ENCODE results near the gene RAB10.
"Not testable (repeated sequence)": the region's sequence is repeated elsewhere in the genome, so short reads cannot be mapped to it uniquely, and the experiment has no call there.

The RAB10 gene

DNA sequence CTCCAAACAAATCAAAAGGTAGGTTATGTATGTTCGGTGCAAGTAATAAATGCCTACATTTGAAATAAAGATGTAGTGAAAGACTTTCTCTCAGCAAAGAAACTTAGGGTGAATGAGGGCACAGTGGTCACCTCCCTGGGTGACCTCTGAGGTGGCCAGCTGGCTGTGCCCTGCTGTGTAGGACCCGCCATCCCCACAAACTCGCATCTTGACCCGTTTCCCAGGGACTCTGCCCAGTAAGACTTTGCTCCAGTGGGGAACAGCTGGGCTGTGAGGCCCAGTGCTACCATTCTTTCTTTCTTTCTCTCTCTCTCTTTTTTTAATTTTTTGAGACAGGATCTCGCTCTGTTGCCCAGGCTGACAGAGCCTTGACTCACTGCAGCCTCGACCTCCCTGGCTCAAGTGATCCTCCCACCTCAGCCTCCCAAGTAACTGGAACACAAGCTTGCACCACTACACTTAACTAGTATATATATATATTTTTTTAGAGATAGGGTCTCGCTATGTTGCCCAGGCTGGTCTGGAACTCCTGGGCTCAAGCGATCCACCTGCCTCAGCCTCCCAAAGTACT lies 130.8 kb downstream of the RAB10 start:
- DNase-seq, result no peak

DNA sequence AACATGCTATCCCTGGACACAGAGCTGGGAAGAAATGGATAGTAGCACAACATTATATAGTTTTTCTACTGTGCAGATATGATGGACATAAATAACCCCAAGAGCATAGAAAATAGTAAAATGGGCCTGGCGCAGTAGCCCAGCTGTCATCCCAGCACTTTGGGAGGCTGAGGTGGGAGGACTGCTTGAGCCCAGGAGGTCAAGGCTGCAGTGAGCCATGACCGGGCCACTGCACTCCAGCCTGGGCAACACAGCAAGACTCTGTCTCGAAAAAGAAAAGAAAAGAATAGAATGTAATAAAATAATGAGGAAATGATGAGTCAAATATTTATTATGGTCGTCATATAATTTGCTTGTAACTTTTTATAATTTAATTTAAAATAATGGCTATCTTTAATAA lies 131.5 kb downstream of the RAB10 start:
- no peak for DNase-seq

DNA sequence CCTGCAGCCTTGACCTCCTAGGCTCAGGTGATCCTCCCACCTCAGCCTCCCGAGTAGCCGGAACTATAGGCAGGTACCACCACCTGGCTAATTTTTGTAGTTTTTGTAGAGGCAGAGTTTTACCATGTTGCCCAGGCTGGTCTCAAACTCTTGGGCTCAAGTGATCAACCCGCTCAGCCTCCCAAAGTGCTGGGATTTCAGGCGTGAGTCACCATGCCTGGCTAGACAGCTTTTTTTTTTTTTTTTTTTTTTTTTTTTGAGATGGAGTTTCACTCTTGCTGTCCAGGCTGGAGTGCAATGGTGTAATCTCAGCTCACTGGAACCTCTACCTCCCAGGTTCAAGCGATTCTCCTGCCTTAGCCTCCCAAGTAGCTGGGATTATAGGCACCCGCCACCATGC lies 132.7 kb downstream of the RAB10 start:
- not testable (repeated sequence) for DNase-seq

DNA sequence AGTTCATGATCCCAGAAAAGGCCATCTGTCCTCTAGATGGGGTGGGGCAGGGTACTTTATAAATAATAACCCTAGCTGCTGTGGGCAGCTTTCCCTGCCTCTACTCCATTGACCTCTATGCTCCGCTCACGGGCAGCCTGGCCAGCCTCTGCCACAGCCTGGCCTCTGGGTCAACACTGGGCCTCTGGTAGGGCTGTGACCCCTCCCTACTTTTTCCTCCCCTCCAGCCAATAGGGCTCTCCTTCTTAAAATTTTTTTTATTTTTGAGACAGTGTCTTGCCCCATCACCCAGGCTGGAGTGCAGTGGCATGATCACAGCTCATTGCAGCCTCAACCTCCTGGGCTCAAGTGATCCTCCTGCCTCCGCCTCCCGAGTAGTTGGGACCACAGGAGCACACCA lies 134.9 kb downstream of the RAB10 start:
- DNase-seq, result no peak

DNA sequence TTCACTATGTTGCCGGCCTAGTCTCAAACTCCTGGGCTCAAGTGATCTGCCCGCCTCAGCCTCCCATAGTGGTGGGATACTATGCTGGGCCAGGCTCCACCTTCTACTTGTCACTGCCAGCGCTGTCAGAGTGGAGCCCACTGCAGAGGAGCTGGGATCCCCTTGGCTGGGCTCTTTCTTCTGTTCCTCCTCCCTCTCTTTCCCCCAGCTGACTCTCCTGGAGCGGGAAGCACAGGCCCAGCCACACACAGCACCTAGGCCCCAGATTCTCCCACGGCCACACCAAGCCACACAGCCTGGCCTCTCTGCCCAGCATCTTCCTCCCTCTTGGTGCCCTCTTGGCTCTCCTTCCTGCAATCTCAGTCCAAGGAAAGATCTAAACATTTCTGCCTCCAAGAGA lies 135.3 kb downstream of the RAB10 start:
- no peak for DNase-seq

DNA sequence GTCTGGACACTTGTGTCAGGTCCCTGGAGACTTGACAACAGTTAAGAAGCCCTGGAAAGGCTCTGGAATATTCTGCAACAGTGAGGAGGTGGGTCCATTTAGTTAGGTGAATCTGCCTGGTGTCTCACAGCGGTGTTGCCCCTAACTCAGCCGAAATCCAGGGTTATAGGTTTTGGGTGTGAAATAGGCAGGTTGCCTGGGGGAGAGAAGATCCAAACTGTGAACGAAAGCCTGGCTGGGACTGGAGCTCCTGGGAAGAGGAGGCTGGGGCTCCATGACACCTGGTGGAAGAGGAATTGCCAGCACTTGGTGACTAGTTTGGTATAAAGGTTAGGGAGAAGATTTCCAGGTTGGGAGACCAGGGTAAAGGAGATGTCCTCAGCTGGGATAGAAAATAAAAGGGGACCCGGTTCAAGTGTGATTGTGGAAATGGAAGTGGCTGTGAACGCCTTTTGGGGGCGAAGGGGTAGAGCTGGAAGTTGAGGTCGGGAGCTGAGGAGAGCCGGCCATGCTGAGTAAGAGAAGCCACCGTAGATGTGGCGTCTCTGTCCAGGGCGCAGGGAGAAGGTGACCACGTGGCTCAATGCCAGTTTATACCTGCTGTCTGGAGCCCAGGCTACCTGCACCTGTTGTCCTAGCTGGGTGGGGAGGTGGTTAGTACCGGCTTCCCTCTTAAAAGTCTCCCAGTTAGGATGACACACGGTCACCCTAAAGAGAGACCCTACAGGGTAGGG lies 136.0 kb downstream of the RAB10 start:
- no peak for DNase-seq

GRCh38 chr2:26170795-26171194 lies 136.9 kb downstream of the RAB10 start:
- DNase-seq, result no peak

GRCh38 chr2:26172189-26172870 lies 138.4 kb downstream of the RAB10 start:
- DNase-seq, result no peak

- no peak for DNase-seq
Measured at GRCh38 chr2:26172871-26173775, 139.2 kb downstream of the RAB10 start, which contains the start of gene GAREM2. Gene GAREM2 (plus strand): TSS chr2:26173088. CDS start chr2:26173221, 133 bp downstream.

DNA sequence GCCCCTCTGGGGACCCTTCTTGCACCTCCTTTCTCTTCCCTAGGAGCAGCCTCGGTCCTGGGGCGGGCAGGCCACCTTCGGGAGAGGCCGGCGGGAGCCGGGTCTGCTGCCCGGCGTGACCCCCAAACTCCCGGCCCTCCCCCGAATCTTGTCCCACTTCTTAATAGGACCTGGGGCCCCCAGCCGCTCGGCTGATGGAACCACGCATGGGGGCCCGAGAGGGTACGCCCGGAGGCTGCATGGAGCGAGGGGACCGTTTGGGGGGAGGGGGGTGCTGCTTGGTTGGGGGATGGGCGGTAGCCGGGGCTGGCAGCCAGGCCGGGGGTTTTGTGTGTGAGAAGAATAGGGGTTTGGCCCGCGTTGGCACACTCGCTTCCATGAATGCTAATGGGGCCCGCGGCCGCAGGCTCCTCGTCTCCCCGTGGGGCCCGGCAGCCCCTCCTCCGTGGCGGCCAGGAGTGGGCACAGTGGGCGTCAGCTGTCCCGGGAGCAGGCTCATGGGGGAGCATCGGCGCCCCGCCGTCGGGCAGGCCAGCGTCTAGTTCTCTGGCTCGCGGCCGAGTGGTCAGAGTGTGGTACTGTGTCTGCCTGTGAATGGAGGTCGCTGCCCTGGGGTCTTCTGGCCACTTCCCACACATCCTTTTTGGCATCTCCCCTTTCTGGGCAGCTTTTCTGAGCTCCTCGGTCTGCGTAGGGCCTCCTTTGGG lies 140.0 kb downstream of the RAB10 start:
- no peak for DNase-seq

- no peak for DNase-seq
Measured at GRCh38 chr2:26174691-26175465, 141.0 kb downstream of the RAB10 start.

GRCh38 chr2:26175466-26176278 lies 141.8 kb downstream of the RAB10 start:
- DNase-seq, result no peak

DNA sequence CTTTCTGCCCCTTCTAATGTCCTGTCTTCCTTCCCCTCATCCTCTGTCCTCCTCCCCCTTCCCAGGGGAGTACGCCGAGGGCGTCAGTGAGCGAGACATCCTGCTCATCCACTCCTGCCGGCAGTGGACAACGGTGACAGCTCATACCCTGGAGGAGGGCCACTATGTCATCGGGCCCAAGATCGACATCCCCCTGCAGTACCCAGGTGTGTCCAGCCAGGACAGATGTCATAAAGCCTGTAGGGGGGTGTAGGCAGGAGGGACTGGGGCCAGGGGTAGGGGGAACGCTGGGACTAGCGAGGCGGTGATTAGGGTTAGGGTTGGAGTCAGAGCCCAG lies 142.4 kb downstream of the RAB10 start:
- DNase-seq, result no peak

DNA sequence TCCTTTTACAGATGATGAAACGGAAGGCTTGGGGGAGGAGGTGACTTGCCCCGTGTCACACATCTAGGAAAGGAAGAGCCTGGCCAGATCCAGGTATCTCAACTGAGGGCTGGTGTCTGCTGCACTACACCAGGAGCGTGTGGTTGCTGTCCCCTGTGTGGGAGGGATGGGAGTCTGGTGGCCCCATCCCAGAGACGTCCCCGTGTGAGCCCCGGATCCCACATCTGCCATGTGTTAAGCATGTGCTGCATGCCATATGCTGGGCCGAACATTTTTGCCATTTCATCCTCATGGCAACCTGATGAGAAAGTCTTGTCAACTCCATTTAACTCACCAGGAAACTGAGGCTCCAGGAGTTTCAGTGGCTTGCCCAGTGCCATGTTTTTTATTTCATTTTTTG lies 143.2 kb downstream of the RAB10 start:
- DNase-seq, result no peak

GRCh38 chr2:26178246-26178645 lies 144.4 kb downstream of the RAB10 start:
- DNase-seq, result no peak

GRCh38 chr2:26178746-26179436 lies 145.0 kb downstream of the RAB10 start:
- DNase-seq, result peak; percentile 20

DNA sequence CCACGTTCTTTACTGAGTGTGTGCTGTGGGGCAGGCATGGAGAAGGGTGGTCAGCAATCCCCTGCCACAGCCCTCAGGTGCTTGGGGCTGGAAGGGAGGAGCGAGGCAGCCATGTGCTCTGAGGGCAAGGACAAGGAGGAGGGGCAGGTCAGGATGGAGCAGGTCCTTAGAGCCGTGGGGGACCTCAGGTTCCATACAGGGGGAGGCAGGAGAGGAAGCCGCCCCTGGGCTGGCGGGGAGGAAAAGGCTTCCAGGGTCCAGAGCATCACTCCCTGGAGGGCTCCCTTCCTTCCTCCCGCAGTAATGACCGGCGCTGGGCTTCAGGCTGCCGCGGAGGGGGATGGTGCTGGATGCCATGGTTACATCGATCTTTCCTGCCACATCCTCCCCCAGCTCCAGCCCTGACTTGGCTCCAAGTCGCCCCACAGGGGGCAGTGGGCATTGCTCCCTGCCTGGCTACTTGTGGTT lies 145.6 kb downstream of the RAB10 start:
- DNase-seq, result no peak

- DNase-seq, result no peak
Measured at GRCh38 chr2:26182441-26182840, 148.6 kb downstream of the RAB10 start.

DNA sequence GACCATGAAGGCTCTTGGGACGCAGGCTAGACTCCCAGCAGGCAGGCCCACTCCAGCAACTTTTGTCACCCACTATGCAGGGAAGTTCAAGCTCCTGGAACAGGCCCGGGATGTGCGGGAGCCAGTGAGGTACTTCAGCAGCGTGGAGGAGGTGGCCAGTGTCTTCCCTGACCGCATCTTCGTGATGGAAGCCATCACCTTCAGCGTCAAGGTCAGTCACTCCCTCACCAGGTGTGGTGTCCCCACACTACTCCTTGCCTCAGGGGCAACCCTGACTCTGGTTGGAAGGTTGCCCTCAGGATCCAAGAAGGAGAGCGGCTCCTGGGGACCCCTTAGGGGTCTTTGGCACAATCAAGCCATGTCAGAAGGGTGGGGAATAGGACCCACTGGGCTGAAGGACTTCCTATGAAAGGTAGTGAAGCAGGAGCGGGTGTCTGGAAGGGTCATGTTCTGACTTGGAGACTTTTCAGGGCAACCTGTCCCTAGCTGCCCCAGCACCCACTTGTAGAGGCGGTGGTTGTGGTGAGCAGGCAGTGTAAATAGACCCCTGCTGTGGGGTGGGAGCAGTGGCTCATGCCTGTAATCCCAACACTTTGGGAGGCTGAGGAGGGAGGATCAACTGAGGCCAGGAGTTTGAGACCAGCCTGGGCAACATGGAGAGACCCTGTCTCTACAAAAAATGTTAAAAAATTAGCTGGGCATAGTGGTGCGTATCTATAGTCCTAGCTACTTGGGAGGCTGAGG lies 149.2 kb downstream of the RAB10 start:
- no peak for DNase-seq
